Chondrocyte (in vitro differentiated cells): ENCODE measurements around the gene NRSN2. TPM values are rescaled to one million over a fixed set of nuclear protein-coding genes. Genes with fewer than 3 reads are reported as not detected.

Experiments
- DNase-seq: peaks from one replicate; pipeline ENCODE4 v3.0.0; 2021; ENCODE audit warnings: mixed read lengths, low spot score
- H3K27ac Mint-ChIP-seq: one replicate; pipeline ENCODE4 v1.8.0; 2021; ENCODE audit warnings: mild to moderate bottlenecking, moderate library complexity, mixed read lengths; ENCODE audit not compliant: unreplicated experiment
- H3K27me3 Mint-ChIP-seq: 2 replicates; pipeline ENCODE4 v1.8.0; 2021; ENCODE audit warnings: low read depth, mixed read lengths
- H3K36me3 Mint-ChIP-seq: 2 replicates; pipeline ENCODE4 v1.8.0; 2021; ENCODE audit warnings: low read depth, mixed read lengths
- H3K4me1 Mint-ChIP-seq: 2 replicates; pipeline ENCODE4 v1.8.0; 2021; ENCODE audit warnings: low read depth, mild to moderate bottlenecking, mixed read lengths
- H3K4me3 Mint-ChIP-seq: one replicate; pipeline ENCODE4 v1.8.0; 2021; ENCODE audit warnings: mild to moderate bottlenecking, moderate library complexity, mixed read lengths; ENCODE audit not compliant: unreplicated experiment
- H3K9me3 Mint-ChIP-seq: 2 replicates; pipeline ENCODE4 v1.8.0; 2021; ENCODE audit warnings: low read depth, mixed read lengths
- total RNA-seq: library from RNA; stranded (reverse); gene quantifications from 3 replicates; pipeline ENCODE4 v1.2.1, GENCODE V29; 2021
- TF ChIP-seq, protein P1 (sequence below): fragments of 200-600 bp; sonication (generic); IDR thresholded peaks from 2 replicates; pipeline ENCODE4 v1.5.0; 2021; ENCODE audit warnings: antibody characterized with exemption, mild to moderate bottlenecking, moderate library complexity

NRSN2 gene
- total RNA-seq, 1 donor from 2014 or later = 77.1 TPM

DNA sequence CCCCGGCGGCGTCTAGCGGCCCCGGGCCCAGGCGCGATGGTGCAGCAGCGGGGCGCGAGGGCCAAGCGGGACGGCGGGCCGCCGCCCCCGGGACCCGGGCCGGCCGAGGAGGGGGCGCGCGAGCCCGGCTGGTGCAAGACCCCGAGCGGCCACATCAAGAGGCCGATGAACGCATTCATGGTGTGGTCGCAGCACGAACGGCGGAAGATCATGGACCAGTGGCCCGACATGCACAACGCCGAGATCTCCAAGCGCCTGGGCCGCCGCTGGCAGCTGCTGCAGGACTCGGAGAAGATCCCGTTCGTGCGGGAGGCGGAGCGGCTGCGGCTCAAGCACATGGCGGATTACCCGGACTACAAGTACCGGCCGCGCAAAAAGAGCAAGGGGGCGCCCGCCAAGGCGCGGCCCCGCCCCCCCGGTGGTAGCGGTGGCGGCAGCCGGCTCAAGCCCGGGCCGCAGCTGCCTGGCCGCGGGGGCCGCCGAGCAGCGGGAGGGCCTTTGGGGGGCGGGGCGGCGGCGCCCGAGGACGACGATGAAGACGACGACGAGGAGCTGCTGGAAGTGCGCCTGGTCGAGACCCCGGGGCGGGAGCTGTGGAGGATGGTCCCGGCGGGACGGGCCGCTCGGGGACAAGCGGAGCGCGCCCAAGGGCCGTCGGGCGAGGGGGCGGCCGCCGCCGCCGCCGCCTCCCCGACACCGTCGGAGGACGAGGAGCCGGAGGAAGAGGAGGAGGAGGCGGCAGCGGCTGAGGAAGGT lies 20.8 kb upstream of the NRSN2 start:
- H3K4me3 Mint-ChIP-seq = peak overlapping the region; percentile 85
- peaks cover 38% of the 10 kb centered on the region for H3K4me1 Mint-ChIP-seq
- H3K27me3 Mint-ChIP-seq = no peaks in the 10 kb centered on the region
- H3K9me3 Mint-ChIP-seq = no peaks in the 10 kb centered on the region
- TF ChIP-seq, protein P1, sequence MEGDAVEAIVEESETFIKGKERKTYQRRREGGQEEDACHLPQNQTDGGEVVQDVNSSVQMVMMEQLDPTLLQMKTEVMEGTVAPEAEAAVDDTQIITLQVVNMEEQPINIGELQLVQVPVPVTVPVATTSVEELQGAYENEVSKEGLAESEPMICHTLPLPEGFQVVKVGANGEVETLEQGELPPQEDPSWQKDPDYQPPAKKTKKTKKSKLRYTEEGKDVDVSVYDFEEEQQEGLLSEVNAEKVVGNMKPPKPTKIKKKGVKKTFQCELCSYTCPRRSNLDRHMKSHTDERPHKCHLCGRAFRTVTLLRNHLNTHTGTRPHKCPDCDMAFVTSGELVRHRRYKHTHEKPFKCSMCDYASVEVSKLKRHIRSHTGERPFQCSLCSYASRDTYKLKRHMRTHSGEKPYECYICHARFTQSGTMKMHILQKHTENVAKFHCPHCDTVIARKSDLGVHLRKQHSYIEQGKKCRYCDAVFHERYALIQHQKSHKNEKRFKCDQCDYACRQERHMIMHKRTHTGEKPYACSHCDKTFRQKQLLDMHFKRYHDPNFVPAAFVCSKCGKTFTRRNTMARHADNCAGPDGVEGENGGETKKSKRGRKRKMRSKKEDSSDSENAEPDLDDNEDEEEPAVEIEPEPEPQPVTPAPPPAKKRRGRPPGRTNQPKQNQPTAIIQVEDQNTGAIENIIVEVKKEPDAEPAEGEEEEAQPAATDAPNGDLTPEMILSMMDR = no peak
- DNase-seq = peak; percentile 95
- H3K27ac Mint-ChIP-seq = peak overlapping the region; percentile 91
- no peaks in the 10 kb centered on the region for H3K36me3 Mint-ChIP-seq

GRCh38 chr20:326645-327185 lies 20.2 kb upstream of the NRSN2 start:
- H3K4me1 Mint-ChIP-seq = peaks cover 38% of the 10 kb centered on the region
- no peak for DNase-seq
- no peaks in the 10 kb centered on the region for H3K9me3 Mint-ChIP-seq
- TF ChIP-seq, protein P1 = no peak
- H3K27ac Mint-ChIP-seq = peak overlapping the region; percentile 54
- no peaks in the 10 kb centered on the region for H3K27me3 Mint-ChIP-seq
- peak overlapping the region; percentile 85 for H3K4me3 Mint-ChIP-seq
- no peaks in the 10 kb centered on the region for H3K36me3 Mint-ChIP-seq

DNA sequence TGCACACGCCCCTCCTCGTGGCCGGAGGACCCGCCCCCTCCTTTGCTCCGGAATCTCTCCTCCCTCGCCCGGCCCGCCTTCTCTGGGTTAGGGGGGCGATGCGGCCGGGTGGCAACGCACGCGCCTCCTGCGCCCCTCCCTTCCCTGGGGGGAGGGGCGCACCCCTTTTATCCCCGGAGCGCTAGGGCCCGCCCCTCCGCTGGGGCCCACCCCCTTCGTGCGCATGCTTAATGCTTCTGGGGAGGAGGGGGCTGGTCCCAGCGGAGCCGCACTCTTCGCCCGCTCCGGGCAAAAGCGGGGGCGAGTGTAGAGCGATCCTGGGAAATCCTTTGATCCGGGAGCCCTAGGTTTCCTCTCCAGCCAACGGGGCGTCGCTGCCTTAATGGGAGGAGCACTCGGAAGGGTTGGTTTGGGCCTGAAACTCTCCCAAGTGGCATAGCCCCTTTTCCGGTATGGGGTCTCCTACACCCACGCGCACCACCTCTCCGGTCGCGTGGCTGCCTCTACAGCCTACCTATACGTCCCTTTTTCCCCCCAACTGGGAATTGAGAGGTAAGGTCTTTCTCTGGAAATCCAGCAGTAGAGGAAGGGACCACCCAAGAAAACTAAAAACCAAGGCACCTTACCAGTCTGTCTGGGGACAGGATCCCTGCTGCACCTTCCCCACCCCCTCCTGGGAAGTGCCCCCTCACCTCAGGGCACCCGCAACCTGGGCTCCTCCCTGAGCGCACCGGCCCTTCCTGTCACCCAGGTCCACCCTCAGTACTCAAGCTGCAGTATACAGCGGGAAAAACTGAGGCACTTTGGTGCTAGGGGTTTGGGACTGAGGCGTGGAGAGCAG lies 19.5 kb upstream of the NRSN2 start:
- no peak for DNase-seq
- Mint-ChIP-seq H3K4me3 (peak overlapping the region; percentile 85), H3K27me3 (no peaks in the 10 kb centered on the region), H3K9me3 (no peaks in the 10 kb centered on the region), H3K36me3 (no peaks in the 10 kb centered on the region), H3K4me1 (peaks cover 38% of the 10 kb centered on the region), H3K27ac (peak overlapping the region; percentile 82)
- TF ChIP-seq, protein P1 = no peak

GRCh38 chr20:328027-328974 lies 18.6 kb upstream of the NRSN2 start:
- H3K4me3 Mint-ChIP-seq = peak overlapping the region; percentile 85
- H3K36me3 Mint-ChIP-seq = no peaks in the 10 kb centered on the region
- no peak for DNase-seq
- peak overlapping the region; percentile 82 for H3K27ac Mint-ChIP-seq
- H3K9me3 Mint-ChIP-seq = no peaks in the 10 kb centered on the region
- H3K4me1 Mint-ChIP-seq = peaks cover 38% of the 10 kb centered on the region
- H3K27me3 Mint-ChIP-seq = no peaks in the 10 kb centered on the region
- TF ChIP-seq, protein P1 = no peak
